ENCODE results near the gene SLC22A6. TPM values are rescaled to one million over a fixed set of nuclear protein-coding genes. Genes with fewer than 3 reads are reported as not detected.

The SLC22A6 gene
- total and polyA plus RNA-seq, 7 experiments from 2014 or later = not detected

DNA sequence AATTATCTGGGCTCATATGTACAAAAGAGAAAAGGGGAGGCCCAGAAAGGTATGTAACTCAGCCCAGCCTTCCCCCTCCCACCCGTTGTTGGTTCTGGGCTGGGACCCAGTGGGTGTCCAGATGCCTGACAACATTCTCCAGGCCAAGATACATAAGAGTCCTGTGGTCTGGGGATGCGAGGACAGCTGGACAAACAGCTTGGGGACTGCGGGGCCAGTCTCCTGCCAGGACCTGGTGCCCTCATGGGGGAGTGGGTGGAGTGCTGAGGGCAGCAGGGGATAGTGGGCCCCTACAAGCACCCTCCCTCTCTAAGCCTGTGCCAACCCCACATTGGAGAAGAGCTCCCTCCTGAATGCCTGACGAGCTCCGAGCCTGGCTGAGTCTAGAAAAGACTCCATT lies 3.5 kb upstream of the SLC22A6 start:
- CTCF ChIA-PET = no interaction called here

DNA sequence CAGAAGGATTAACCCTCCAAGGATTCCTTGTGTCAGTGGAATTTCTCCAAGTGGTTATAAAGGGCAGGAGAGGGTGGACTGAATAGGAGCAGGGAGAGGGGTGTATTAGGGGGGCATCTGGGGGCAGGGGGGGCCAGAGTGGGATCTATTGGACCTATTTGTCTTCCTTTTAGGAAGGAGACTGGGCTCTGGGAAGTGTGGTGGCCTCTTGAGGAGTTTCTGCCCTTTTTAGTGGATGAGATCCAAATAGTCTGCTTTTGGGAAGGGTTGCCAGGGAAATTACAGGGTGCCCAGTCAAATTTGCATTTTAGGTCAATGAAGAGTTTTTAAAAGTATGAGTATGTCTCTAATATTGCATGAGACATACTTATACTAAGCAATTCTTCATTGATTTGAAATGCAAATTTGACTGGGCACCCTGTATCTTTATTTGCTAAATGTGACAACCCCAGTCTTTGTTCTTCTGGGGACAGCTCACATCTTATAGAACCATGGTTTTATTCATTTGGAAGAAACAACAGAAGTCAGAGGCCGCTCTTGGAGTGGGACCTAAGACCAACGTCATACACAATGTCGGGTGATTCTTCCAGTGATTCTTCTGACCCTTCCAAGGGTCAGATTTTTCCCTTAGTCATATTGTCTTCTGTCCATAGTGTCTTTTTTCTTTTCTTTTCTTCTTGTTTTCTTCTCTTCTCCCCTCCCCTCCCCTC lies 429 bp upstream of the SLC22A6 start:
- ChIA-PET POLR2A (no interaction called here), CTCF (no interaction called here)
- DNase-seq (no peak), ATAC-seq (no peak)
- intact Hi-C loops (cut with micrococcal nuclease) = no loop called here
- Mint-ChIP-seq H3K9me3 (peaks cover 0 to 3% (median 0%) of the 10 kb centered on the region in 11 donors), H3K27ac (no peak overlapping the region), H3K36me3 (peaks cover 0 to 2% (median 0%) of the 10 kb centered on the region in 5 donors), H3K4me3 (no peak overlapping the region), H3K27me3 (peaks cover 0 to 16% (median 0%) of the 10 kb centered on the region in 5 donors), H3K4me1 (no peaks in the 10 kb centered on the region)
- Histone ChIP-seq H3K27ac (ENCODE audit: low read depth, low read length) (no peak overlapping the region), H3K9me3 (ENCODE audit: control insufficient read depth in 2 of 3, low read length in 3 of 3) (no peaks in the 10 kb centered on the region), H3K4me1 (ENCODE audit: control insufficient read depth in 2 of 2, insufficient read depth in 2 of 2, low read length in 2 of 2) (no peaks in the 10 kb centered on the region), H3K4me3 (ENCODE audit: low read length) (no peak overlapping the region), H3K27me3 (ENCODE audit: control insufficient read depth in 2 of 2, insufficient read depth in 2 of 2, low read length in 2 of 2) (no peaks in the 10 kb centered on the region), H3K36me3 (ENCODE audit: control insufficient read depth in 2 of 3, insufficient read depth in 3 of 3, low read length in 3 of 3) (no peaks in the 10 kb centered on the region)

More for the DNA sequence above, 3.5 kb upstream of the SLC22A6 start:
- no peaks in the 10 kb centered on the region for H3K36me3 ChIP-seq (ENCODE audit: control insufficient read depth in 2 of 3, insufficient read depth in 3 of 3, low read length in 3 of 3)
- no peak for ATAC-seq
- no peaks in the 10 kb centered on the region for H3K4me1 Mint-ChIP-seq
- H3K27ac ChIP-seq (ENCODE audit: low read depth, low read length) = no peak overlapping the region
- POLR2A ChIA-PET = no interaction called here
- H3K27ac Mint-ChIP-seq = no peak overlapping the region
- H3K9me3 ChIP-seq (ENCODE audit: control insufficient read depth in 2 of 3, low read length in 3 of 3) = no peaks in the 10 kb centered on the region
- no peak for DNase-seq
- intact Hi-C loops (cut with micrococcal nuclease) = no loop called here
- H3K9me3 Mint-ChIP-seq = peaks cover 0 to 1% (median 0%) of the 10 kb centered on the region in 11 donors
- no peaks in the 10 kb centered on the region for H3K4me1 ChIP-seq (ENCODE audit: control insufficient read depth in 2 of 2, insufficient read depth in 2 of 2, low read length in 2 of 2)
- H3K4me3 ChIP-seq (ENCODE audit: low read length) = no peak overlapping the region
- H3K27me3 Mint-ChIP-seq = peaks cover 0 to 26% (median 2%) of the 10 kb centered on the region in 5 donors
- no peaks in the 10 kb centered on the region for H3K36me3 Mint-ChIP-seq
- no peak overlapping the region for H3K4me3 Mint-ChIP-seq
- no peaks in the 10 kb centered on the region for H3K27me3 ChIP-seq (ENCODE audit: control insufficient read depth in 2 of 2, insufficient read depth in 2 of 2, low read length in 2 of 2)

DNA sequence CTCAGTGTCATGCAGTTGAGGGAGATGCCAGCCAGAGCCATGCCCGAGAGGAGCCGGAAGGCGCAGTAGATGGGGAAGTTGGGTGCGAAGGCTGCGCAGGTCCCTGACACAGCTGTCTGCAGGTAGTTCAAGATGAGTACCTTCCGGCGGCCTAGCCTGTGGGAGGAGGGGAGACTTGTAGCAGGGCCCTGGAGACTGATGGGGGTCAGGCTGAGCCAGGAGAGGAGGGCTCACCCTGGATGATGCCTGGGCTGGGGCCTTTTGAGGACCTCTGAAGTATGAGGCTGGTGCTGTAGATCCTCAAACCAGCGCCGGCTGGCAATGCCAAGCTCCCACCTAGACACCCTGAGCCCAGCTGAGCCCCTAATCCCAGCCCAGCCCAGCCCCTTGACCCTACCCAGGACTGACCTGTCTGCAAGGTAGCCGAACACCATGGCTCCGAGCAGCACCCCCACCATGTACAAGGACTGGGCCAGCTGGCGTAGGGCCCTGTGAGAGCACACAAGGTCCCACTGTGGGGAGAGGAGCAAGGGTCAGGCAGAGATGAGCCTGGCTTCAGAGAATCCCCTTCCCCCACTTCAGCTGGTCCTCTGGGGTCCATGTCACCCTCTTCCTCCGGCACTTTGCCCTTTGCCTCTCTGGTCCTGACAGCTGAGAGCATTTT lies 1.1 kb downstream of the SLC22A6 start:
- CTCF ChIA-PET = no interaction called here

DNA sequence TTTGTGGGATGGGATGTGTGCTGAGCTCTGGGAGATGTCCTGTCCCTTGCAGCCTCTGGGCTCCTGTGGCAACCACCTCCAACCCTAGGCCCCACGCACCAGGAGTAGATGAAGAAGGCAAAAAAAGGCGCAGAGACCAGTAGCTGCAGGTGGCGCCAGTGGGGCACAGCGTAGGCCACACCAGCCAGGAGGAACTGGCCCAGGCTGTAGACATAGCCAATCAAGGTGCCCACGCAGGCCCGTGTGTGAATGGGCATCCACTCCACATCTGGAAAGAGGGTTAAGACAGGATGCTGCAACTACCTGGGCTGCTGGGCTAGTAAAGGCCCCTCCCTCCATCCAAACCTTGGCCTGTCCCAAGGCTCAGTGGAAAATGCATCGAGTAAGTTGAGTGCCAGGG lies 3.0 kb downstream of the SLC22A6 start:
- peaks cover 0 to 5% (median 0%) of the 10 kb centered on the region in 11 donors for H3K9me3 Mint-ChIP-seq
- H3K4me1 Mint-ChIP-seq = no peaks in the 10 kb centered on the region
- Histone ChIP-seq H3K27me3 (ENCODE audit: control insufficient read depth in 2 of 2, insufficient read depth in 2 of 2, low read length in 2 of 2) (no peaks in the 10 kb centered on the region), H3K9me3 (ENCODE audit: control insufficient read depth in 2 of 3, low read length in 3 of 3) (no peaks in the 10 kb centered on the region), H3K4me1 (ENCODE audit: control insufficient read depth in 2 of 2, insufficient read depth in 2 of 2, low read length in 2 of 2) (no peaks in the 10 kb centered on the region), H3K4me3 (ENCODE audit: low read length) (no peak overlapping the region), H3K27ac (ENCODE audit: low read depth, low read length) (no peak overlapping the region), H3K36me3 (ENCODE audit: control insufficient read depth in 2 of 3, insufficient read depth in 3 of 3, low read length in 3 of 3) (no peaks in the 10 kb centered on the region)
- ATAC-seq = no peak
- intact Hi-C loops (cut with micrococcal nuclease) = no loop called here
- peaks cover 0 to 4% (median 0%) of the 10 kb centered on the region in 5 donors for H3K36me3 Mint-ChIP-seq
- H3K4me3 Mint-ChIP-seq = no peak overlapping the region
- POLR2A ChIA-PET = no interaction called here
- CTCF ChIA-PET = no interaction called here
- peaks cover 0 to 14% (median 7%) of the 10 kb centered on the region in 5 donors for H3K27me3 Mint-ChIP-seq
- DNase-seq = no peak
- H3K27ac Mint-ChIP-seq = no peak overlapping the region

More for the DNA sequence above, 1.1 kb downstream of the SLC22A6 start:
- Histone ChIP-seq H3K9me3 (ENCODE audit: control insufficient read depth in 2 of 3, low read length in 3 of 3) (no peaks in the 10 kb centered on the region), H3K4me3 (ENCODE audit: low read length) (no peak overlapping the region), H3K36me3 (ENCODE audit: control insufficient read depth in 2 of 3, insufficient read depth in 3 of 3, low read length in 3 of 3) (no peaks in the 10 kb centered on the region), H3K4me1 (ENCODE audit: control insufficient read depth in 2 of 2, insufficient read depth in 2 of 2, low read length in 2 of 2) (no peaks in the 10 kb centered on the region), H3K27me3 (ENCODE audit: control insufficient read depth in 2 of 2, insufficient read depth in 2 of 2, low read length in 2 of 2) (no peaks in the 10 kb centered on the region), H3K27ac (ENCODE audit: low read depth, low read length) (no peak overlapping the region)
- ATAC-seq (no peak), DNase-seq (no peak)
- H3K9me3 Mint-ChIP-seq = peaks cover 0 to 5% (median 0%) of the 10 kb centered on the region in 11 donors
- H3K4me1 Mint-ChIP-seq = no peaks in the 10 kb centered on the region
- peaks cover 0 to 19% (median 7%) of the 10 kb centered on the region in 5 donors for H3K27me3 Mint-ChIP-seq
- H3K36me3 Mint-ChIP-seq = peaks cover 0 to 4% (median 0%) of the 10 kb centered on the region in 5 donors
- intact Hi-C loops (cut with micrococcal nuclease) = no loop called here
- H3K27ac Mint-ChIP-seq = no peak overlapping the region
- POLR2A ChIA-PET = no interaction called here
- no peak overlapping the region for H3K4me3 Mint-ChIP-seq

DNA sequence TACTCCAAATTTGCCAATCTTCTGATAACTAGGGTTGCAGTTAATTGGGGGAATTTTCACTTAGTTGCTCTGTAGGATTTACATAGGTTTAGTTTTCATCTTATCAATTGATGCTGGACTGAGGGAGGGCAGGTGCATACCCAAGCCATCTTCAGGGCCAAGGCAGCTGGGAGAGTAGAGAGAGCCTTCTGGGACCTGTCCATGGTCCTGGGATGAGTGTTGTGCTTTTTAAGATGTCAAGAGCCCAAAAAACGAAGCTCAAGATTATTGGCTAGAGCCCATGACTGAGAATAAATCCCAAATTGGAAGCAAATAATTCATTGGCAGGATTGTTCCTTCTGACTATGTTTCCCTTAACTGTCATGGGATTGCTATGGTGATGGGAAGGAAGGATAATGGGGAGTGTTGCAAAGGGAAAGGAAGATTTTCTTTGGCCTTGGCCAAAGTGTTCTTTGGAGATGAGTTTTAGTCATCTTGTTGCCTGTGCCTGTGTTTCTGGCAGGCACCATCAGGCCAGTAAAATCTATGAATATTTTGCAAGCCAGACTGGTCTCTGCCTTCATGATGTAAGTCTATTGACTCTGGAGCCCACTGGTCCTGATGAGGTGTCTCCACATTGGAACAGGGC lies 4.5 kb downstream of the SLC22A6 start:
- ATAC-seq (no peak), DNase-seq (no peak)
- peaks cover 0 to 5% (median 0%) of the 10 kb centered on the region in 11 donors for H3K9me3 Mint-ChIP-seq
- no peak overlapping the region for H3K4me3 Mint-ChIP-seq
- intact Hi-C loops (cut with micrococcal nuclease) = no loop called here
- H3K4me3 ChIP-seq (ENCODE audit: low read length) = no peak overlapping the region
- no peaks in the 10 kb centered on the region for H3K9me3 ChIP-seq (ENCODE audit: control insufficient read depth in 2 of 3, low read length in 3 of 3)
- H3K4me1 ChIP-seq (ENCODE audit: control insufficient read depth in 2 of 2, insufficient read depth in 2 of 2, low read length in 2 of 2) = no peaks in the 10 kb centered on the region
- ChIA-PET CTCF (no interaction called here), POLR2A (no interaction called here)
- H3K27me3 Mint-ChIP-seq = peaks cover 0 to 14% (median 7%) of the 10 kb centered on the region in 5 donors
- H3K36me3 Mint-ChIP-seq = peaks cover 0 to 4% (median 0%) of the 10 kb centered on the region in 5 donors
- no peak overlapping the region for H3K27ac ChIP-seq (ENCODE audit: low read depth, low read length)
- H3K27ac Mint-ChIP-seq = no peak overlapping the region
- no peaks in the 10 kb centered on the region for H3K4me1 Mint-ChIP-seq
- no peaks in the 10 kb centered on the region for H3K36me3 ChIP-seq (ENCODE audit: control insufficient read depth in 2 of 3, insufficient read depth in 3 of 3, low read length in 3 of 3)
- H3K27me3 ChIP-seq (ENCODE audit: control insufficient read depth in 2 of 2, insufficient read depth in 2 of 2, low read length in 2 of 2) = no peaks in the 10 kb centered on the region

DNA sequence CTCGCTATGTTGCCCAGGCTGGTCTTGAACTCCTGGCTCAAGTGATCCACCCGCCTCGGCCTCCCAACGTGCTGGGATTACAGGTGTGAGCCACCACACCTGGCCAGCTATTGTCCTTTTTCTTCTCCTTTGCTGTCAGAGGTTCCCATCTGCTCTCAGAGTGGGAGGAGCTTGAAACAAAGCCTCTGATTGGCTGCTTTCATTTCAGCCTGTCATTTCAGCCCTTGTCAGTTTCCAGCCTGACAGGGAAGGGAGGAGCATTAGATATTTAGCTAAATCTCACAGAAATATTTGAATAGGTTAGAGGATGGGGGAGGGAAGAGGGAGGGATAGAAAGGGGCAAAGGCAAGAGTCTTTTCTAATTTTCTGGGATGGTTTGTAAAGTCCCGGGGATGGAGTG lies 8.7 kb downstream of the SLC22A6 start:
- Histone ChIP-seq H3K27ac (ENCODE audit: low read depth, low read length) (no peak overlapping the region), H3K4me3 (ENCODE audit: low read length) (no peak overlapping the region), H3K4me1 (ENCODE audit: control insufficient read depth in 2 of 2, insufficient read depth in 2 of 2, low read length in 2 of 2) (no peaks in the 10 kb centered on the region), H3K36me3 (ENCODE audit: control insufficient read depth in 2 of 3, insufficient read depth in 3 of 3, low read length in 3 of 3) (no peaks in the 10 kb centered on the region), H3K9me3 (ENCODE audit: control insufficient read depth in 2 of 3, low read length in 3 of 3) (no peaks in the 10 kb centered on the region), H3K27me3 (ENCODE audit: control insufficient read depth in 2 of 2, insufficient read depth in 2 of 2, low read length in 2 of 2) (no peaks in the 10 kb centered on the region)
- H3K4me3 Mint-ChIP-seq = no peak overlapping the region
- no peak overlapping the region for H3K27ac Mint-ChIP-seq
- H3K4me1 Mint-ChIP-seq = no peaks in the 10 kb centered on the region
- peaks cover 0 to 4% (median 0%) of the 10 kb centered on the region in 5 donors for H3K36me3 Mint-ChIP-seq
- intact Hi-C loops (cut with micrococcal nuclease) = loop anchor here in 1 of 2 donors (5.0 kb wide), 1 partner anchor 69 kb away; no protein-coding TSS in a partner anchor
- peaks cover 0 to 5% (median 0%) of the 10 kb centered on the region in 11 donors for H3K9me3 Mint-ChIP-seq
- no peak for DNase-seq
- peaks cover 7 to 21% (median 17%) of the 10 kb centered on the region in 5 donors for H3K27me3 Mint-ChIP-seq
- POLR2A ChIA-PET = no interaction called here
- CTCF ChIA-PET = interaction anchor here (1.1 kb wide), 1 partner anchor 70 kb away, joined by 3 read pairs; no protein-coding TSS in a partner anchor
- no peak for ATAC-seq
